LoVo (cell line): ENCODE data around the gene LST1.
"Not testable (repeated sequence)": the region's sequence is repeated elsewhere in the genome, so short reads cannot be mapped to it uniquely, and the experiment has no call there.

ENCODE experiments used
- DNase-seq: peaks from one replicate; pipeline ENCODE4 v3.0.0-alpha.2; 2016; ENCODE audit warnings: low spot score

The LST1 gene

GRCh38 chr6:31580807-31581433 is 5.2 kb upstream of the LST1 start:
- DNase-seq: peak; percentile 81

GRCh38 chr6:31581434-31582229 is 4.4 kb upstream of the LST1 start:
- no peak for DNase-seq

- no peak for DNase-seq
Measured at GRCh38 chr6:31582230-31582643, 3.8 kb upstream of the LST1 start, which contains the start of gene LTB. TSS of gene LTB (minus strand) at chr6:31582424. CDS start at chr6:31582417, 7 bp downstream.

GRCh38 chr6:31585491-31585890 is 586 bp upstream of the LST1 start:
- peak; percentile 6 for DNase-seq

- no peak for DNase-seq
Measured at GRCh38 chr6:31586599-31587281, 663 bp downstream of the LST1 start.

GRCh38 chr6:31587791-31588777 is 2.0 kb downstream of the LST1 start:
- no peak for DNase-seq

- DNase-seq: no peak
Measured at GRCh38 chr6:31588871-31589650, 3.0 kb downstream of the LST1 start.

GRCh38 chr6:31590691-31591090 is 4.6 kb downstream of the LST1 start:
- not testable (repeated sequence) for DNase-seq

GRCh38 chr6:31592396-31592771 is 6.3 kb downstream of the LST1 start:
- no peak for DNase-seq

- peak; percentile 9 for DNase-seq
Measured at GRCh38 chr6:31597006-31597405, 10.9 kb downstream of the LST1 start.

- DNase-seq: no peak
Measured at GRCh38 chr6:31607317-31607716, 21.2 kb downstream of the LST1 start.

- no peak for DNase-seq
Measured at GRCh38 chr6:31609519-31610406, 23.7 kb downstream of the LST1 start.

GRCh38 chr6:31610968-31611367 is 24.9 kb downstream of the LST1 start:
- DNase-seq: no peak

GRCh38 chr6:31614075-31614619 is 28.1 kb downstream of the LST1 start:
- DNase-seq: no peak

GRCh38 chr6:31614684-31615578 is 28.9 kb downstream of the LST1 start, which contains the start of gene AIF1:
TSS of gene AIF1 (plus strand) at chr6:31615234. CDS start at chr6:31615330, 96 bp downstream.
- no peak for DNase-seq

- no peak for DNase-seq
Measured at GRCh38 chr6:31615748-31616147, 29.7 kb downstream of the LST1 start.

- no peak for DNase-seq
Measured at GRCh38 chr6:31617010-31617409, 30.9 kb downstream of the LST1 start.

GRCh38 chr6:31619805-31620585 is 33.9 kb downstream of the LST1 start:
- peak; percentile 97 for DNase-seq
